GM18858 (cell line): ENCODE results near the gene HOXD13.

ENCODE experiments used
- ATAC-seq: cut with Tn5 transposase; IDR thresholded peaks from one replicate; pipeline ENCODE4 v1.9.1; 2021; ENCODE audit not compliant: unreplicated experiment

The HOXD13 gene

DNA sequence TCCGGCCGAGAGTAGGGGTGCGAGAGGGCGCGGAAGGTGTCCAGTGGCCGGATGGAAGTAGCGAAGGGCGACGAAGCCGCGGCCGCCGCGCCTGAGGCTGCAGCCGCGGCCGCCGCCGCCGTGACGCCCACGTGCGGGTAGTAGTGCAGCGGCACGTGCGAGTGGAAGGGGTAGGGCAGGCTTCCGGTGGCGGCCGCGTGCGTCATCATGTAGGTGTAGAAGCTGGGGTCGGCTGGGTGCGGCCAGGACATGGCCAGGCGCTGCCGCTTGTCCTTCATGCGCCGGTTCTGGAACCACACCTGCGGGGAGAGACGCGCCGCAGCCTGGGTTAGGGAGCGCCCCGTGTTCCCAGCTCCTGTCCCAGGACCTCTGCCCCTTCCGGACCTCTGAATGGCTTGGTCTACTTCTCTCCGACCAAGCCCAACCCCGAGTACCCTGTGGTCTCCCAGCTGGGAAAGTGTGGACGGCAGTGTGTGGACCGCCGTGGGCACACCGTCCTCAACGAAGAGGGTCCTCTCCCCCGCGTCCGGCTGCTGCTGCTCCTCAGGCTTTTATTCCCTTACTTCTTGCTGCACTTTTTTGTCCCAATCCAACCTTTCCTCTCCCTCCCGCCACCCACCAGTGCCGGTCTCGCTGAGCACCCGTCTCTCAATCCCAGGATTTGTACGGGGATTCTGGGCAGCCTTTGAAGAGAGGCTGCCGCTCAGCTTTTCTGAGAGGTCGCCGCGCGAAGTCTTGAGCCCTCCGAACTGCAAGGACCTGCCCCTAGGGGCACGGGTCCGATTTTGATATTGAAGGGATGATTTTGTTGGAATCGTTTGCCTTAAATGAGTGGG, 11.8 kb upstream of the HOXD13 start:
- ATAC-seq, result no peak

DNA sequence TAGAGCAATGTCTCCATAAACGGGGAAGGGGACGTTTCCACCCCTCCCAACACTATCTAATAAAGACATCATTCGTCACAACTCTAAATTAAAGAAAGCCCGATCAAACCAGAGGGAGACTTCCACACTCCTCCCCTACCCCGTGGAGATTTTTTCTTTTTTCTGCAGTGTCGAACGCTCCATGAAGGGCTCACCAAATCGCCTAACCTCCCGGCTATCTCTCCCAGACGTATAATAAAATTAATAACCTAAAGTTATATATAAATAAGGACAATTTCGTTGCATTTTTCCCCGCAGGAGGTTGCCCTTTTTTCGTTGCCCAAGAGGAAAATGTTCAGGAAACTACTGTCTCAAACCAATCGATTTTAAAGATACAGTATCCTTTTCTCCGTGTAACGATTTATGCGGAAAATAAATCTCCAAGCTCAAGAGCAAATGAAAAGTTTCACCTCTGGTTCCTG, 11.1 kb upstream of the HOXD13 start:
- no peak for ATAC-seq

DNA sequence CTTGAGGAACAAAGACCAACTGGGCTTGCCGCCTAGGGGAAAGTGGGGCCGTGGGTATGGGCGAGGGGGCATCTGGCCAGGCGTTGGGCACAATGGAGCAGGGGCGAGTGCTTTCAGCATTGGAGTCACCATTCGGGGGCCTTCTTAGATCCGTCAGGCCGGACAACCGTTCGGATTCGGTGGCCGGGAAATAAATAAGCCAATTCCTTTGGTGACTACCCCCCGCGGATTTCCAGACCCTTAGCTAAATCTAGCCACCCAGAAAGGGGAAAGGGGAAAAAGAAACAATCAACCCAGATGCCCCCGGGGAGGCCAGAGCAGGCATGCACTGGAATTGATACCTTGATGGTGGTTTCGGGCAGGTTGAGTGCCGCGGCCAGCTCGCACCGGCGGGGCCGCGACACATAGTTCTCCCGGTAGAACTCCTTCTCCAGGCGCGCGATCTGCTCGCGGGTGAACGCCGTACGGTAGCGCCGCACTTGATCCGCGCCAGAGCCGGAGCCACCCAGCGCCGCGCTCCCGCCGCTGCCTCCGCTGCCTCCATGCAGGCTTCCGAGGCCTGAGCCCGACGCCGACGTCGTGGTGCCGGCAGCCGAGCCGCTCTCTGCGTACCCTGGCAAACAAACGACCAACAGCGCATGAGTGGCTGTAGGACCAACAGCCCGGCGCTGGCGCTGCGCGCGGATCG, 10.5 kb upstream of the HOXD13 start:
- ATAC-seq, result no peak

DNA sequence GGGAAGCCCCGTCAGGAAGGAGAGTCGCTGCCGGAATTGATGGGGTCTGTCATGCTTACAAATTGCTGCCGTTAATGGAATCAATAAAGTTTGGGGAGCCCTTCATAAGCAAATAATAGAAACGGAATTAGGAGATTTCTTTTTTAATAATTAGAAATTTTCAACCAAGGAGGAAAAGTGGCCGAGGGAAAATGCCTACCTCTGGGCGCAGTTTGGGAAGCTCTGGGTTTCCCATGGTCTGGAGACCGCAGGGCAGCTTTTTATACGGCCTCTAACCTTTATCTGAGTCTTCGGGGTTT, 10.0 kb upstream of the HOXD13 start:
- no peak for ATAC-seq

DNA sequence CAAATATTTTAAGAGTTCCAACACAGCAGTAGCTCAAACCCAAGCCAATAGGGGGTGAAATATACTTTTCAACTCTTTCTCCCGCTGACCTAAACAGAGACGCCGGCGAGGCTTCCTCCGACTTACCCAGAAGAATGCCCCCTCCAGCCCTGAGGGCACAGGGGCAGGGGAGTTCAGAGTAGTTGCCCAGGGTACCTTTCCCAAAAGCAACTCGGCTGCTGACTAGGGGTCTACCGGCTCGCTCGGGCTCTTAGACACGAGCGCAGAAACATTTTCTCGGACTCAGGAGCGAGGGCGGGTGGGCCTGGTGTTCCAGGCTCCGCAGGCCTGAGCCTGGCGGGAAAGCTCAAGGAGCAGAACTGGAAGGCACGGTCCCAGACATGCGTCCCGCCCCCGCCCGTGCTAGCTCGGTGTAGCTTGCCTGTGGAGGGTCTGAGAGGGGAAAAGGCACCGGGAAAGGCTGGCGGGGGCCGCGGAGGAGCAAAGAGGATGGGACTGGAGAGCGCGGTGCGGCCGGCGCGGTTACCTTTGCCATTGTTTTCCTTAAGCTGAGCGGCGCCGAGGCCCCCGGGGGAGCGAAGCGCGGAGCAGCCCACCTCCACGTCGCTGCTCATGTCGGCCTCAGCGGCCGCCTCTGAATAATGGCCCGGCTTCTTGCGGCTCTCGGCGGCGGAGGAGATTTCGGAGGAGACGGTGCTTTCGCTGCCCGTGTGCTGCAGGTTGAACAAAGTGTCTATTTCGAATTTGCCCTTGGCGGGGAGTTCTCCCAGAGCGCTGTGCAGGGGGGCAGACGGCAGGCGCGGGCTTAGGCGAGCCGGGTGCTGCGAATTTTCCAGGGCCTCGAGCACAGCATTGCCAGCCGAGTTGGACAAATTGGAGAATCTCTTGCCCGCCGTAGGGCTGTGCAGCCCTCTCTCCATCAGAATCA, 9.4 kb upstream of the HOXD13 start:
- ATAC-seq, result no peak

DNA sequence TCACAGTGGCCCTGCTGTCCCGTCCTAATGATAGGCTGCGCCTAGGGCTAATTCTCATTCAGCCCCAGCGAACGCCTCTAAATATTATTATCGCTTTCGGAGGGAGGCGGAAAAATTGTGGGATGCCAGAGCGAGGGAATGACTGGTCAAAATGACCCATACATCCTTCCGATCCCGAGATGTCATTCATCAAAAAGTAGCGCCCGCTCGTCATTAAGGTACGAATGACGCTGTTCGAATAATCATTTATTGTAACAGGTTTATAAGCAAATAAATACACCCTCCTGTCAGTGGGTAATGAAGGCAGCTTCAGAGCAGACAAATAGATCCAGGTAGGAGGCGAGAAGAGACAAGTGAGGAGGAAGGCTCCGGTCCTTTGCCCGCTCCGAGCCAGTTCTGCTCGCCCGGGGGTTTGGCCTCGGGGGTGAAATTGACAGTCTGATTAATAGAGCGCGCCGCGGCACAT, 8.7 kb upstream of the HOXD13 start, which contains the start of gene EVX2:
EVX2 (minus strand) TSS at position 167 of the 466 bp plus-strand sequence. CDS start 186 bp downstream, outside the sequence.
- no peak for ATAC-seq

DNA sequence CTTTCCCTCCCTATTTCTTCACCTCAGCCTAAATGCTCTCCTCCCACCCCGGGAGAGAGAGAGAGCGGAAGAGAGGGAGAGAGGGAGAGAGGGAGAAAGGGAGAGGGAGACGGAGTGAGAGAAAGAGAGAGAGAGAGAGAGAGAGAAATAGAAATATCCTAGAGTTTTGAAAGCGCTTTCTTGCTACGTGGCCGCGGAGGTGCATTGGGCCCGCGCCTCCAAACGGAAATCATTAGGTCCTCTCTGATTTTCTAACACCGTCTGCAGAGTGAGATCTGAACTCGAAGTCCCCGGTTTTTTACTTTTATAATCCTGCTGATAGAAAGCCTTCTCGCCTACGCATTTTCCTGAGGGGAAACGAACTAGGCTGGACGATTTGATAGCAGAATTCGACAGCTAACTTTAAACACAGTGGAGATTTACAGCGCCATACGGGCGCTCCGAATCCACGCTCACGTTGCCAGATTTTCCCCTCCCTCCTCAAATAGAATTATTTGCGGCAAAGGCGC, 7.9 kb upstream of the HOXD13 start:
- ATAC-seq, result no peak

DNA sequence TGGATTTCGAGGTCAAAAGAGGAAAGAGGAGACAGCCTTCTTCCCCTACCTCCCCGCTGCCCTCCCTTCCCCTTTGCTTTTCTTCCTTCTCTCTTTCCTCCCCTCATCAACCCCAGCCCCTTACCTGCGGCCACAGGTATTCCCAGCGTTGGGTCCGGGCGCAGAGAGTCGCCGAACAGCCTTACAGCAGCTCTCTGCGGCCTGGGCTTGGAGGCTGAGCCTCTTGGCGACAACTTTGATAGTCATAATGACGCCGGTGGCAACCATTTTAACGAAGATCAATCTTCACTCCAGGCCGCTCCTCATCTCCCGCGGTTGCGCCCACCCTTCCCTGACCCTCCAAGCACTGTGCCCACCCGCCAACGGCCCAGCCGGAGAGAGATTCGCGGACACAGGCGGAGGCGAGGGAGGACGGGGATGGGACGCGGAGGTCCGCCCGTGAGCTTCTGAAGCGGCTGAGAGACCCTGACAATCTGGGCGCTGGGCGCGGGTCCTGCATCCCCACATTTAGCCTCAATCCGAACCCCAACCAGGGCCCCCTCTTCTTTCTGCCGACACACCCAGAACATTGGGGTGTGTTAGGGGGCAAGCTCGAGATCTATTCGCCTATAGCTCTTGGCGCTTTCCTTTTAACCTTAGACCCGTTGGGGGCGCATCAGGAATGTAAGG, 7.3 kb upstream of the HOXD13 start:
- ATAC-seq, result no peak

DNA sequence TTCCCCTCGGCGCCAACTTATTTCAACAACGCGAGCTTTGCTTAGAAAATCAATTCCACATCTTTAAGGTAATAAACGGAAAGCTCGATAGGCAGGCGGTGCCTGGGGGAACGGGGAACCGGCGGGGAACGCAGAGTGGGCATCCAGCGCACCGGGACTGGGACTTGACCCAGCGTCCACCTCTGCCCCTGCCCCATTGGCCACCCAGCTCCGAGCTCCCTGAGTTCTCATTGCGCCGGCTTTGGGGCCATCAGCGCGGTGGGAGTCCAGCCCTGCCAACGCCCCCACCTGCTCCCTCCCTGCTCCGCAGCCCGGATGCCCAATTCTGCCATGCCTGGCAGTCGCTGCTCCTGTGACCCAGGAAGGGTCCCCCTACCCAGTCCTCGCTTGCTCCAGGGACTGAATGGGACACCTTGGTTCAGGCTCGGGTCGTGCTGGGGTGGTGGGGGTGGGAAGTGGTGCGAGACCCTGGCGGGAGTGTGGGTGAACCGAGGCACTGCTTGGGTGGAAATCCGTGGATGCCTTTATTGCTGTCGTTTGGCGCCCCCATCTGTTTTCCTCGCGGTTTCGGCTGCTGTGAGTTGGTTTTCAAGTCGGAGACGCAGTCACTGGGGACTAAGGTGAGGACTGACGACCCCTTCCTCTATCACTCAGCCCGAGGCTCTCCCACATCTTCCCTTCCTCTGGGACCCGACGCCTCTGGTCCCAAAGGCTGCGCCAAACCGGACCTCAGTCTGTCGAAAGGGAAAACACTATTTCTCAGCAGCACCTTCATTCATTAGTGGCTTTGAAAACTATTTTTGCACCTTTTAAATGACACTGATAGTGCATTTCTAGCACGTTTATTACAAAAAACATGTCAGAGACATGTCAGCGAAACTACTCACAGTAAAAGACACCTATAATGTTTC, 6.4 kb upstream of the HOXD13 start:
- ATAC-seq, result no peak

DNA sequence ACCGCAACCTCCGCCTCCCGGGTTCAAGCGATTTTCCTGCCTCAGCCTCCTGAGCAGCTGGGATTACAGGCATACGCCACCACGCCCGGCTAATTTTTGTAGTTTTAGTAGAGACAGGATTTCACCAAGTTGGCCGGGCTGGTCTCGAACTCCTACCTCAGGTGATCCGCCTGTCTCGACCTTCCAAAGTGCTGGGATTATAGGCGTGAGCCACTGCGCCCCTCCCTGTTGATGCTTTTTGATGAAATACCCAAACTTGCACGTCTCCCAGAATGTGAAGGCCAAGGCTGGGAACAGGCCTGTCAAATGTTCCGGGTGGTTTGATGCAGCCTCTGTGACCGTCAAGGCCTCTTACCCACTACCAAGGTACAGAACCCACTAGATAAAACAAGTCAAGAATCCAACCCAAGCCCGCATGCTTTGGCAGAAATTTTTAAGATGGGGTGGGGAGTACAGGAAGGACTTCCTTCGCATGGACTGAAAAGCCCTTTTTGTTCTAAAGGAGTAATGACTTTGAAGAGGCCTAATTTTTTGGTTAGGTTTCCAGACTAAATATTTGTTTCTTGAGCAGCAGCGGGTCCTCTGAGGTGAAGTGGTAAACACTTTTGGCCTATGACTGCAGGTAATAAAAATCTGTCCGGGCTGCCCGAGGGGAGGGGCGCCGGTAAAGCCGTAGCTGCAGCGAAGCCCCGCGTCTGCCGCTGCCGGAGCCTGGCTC, 5.0 kb upstream of the HOXD13 start:
- no peak for ATAC-seq

DNA sequence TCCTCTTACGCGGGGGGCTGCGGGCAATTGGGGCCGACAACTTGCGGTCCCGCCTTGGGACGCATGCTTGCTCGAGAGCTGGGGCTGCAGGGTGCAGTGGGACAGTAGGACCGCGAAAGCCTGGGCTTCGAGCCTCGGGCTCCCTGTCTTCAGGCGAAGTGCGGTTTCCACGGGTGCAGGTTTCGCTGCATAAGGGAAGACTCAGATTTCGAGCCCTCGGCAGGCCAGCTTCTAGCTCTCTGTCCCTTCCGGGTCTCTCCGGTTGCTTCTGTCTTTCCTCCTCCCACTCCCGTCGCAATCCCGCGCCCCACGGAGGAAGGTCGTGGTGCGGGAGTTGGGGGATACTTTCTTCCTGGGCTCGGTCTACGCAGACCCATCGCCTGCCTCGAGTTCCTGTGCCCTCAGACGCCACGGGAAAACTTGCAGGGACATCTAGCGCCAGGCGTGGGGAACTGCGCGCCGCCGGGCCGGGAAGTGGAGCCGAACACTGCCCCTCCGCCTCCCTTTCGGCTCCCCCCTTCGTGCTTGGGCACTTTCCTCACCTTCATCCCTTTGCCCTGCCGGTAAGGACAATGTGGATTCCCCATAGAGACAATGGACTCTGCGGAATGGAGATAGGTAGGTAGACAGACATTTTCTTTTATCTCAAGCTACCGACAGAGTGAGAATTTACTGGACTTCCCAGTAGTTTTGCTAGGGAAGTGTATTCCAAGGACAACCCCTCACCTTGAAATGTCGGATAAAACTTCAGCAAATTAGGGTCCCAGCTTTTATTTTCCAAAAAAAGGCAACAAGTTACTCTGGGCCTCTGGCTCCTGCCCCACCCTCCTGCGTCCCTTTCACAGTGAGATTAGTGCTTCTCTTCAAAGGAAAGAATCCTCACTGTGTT, 4.2 kb upstream of the HOXD13 start:
- no peak for ATAC-seq

DNA sequence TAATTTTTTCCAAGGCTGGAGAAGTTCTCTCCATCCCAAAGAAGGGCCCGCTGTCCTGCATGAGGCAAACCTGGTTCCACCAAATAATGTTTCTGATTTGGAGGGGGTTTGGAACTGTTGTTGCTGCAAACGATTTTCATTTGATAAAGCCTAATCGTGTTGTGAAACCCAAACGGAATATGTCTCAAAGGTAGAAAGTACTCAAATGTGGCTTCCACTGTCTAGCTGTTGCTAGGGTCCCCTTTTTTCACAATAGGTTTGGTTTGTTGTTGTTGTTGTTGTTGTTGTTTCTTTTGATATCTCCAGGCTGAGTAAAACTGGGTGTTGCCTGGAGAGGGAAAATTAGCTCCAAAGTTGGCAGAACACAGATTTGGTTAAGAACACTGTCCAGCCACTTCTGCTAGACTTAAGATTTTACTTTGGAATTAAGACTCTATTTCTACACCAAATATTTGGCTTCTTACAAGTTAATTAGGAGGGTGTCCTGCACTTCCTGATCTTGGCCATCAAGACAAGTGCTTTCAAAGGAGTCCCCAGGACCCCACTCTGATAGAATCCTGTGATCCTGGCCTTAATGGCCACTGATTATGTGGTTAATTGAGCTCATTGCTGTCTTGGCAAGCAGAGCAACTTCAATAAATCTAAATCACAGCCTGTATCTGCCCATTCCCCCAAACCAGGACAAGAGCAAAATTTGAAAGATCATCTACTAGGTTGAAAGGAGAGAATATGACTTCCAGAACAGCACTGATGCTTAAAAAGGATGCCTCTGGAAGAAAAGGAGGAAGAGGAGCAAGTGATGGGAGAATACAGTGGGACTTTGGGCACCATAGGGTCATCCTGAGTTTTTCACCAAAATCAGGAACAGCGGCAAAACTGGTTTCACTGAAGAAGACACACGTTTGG, 3.3 kb upstream of the HOXD13 start:
- no peak for ATAC-seq

DNA sequence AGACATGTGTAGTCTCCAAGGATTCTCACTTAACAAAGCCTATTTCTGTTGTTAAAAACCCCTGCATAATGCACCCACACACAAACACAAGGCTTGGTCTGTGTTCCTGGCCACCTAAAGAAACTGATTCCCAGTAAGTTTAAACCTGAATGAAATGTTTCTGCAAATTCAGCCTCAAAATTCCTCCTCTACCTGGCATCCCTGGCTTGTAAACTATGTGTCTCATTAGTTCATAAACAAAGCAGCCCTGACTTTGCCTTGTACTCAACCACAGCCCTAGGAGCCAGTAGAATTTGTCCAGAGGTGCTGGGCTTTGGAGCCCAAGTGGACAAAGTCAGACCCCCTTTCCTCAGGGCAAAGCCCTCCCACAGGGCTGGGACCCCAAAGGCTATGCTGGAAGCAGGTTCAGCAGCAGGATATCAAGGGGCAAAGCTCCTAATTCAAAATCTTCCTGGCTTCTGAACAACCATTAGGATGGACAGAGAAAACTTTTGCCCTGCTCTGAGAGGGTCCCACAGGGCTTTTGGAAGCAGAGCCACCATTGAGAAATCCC, 2.6 kb upstream of the HOXD13 start:
- ATAC-seq, result no peak

DNA sequence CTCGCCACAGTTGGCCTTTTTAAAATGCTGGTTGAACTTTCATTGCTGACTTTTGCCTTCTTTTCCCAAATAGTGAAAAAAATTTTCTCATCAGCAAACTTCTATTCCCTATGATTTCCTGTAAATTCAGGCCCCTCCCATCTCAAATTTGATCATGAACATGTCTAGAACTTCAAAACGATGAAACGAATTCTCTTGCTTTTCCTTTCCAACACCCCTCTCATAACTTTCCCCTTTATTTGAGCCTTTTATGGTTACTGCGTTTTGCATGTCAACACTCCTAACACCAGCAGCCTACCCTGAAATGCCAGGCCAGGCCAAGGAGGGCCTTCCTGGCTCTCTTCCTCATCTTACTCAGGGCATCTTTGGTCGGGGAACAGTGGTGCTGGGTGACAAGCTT, 1.7 kb upstream of the HOXD13 start:
- no peak for ATAC-seq

DNA sequence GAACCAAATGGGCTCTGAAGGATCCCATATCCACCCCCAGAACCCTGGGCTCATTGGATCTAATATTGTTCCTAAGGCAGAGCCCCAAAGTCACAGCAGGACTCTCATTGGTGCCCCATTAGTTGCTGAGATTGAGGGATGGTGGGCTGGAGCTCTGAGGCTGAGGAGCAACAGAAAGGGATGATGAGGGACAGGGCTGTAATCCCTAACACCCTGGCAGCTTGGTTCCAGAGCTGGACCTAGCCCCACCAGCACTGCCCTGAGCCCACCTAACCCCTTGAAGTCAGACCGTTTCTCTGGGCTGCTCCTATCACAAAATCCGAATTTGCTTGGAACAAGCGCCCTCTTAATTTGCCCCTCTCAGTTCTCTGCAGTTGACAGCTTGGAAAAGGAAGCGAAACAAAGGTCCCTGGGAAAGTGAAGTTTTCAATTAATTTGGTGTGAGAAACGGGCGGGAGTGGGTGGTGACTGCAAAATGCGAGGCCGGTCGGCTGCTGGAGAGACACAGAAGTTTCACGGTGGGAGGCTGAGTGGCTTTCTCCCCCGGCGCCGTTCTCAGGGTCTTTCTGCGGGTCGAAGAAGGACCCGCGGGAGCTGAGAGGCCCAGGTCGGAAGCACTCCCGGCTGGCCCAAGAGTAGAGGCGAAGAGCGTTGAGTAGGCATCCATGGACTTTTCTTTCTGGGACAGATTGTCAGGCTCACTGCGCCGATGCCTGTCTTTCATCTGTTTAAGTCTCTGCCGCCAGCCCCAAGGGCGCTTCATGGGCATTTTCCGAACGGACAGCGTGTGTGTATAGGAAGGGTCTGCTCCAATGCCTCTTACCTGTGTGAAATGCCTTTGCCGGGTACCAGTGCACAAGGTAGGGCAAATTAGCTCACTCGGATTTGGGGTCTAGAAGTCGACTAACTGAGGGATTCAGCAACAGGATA, 927 bp upstream of the HOXD13 start:
- no peak for ATAC-seq
